Aorta (tissue), 5 donors: ENCODE results near the gene PLXNB1. TPM values are rescaled to one million over a fixed set of nuclear protein-coding genes. Genes with fewer than 3 reads are reported as not detected.

Experiments
- ATAC-seq: fragments of 200-7000 bp; cut with Tn5 transposase; one replicate; pipeline ENCODE4 v1.9.1; 2022; ENCODE audit warnings: moderate library complexity; ENCODE audit not compliant: low FRiP score
- DNase-seq, 2 donors: peaks; one replicate each; pipeline ENCODE4 v3.0.0-alpha.2; 2020
- H3K27ac ChIP-seq, 2 donors: one replicate each; pipeline ENCODE4 v1.5.1; 2013; ENCODE audit warnings: low read length in 2 of 2, mild to moderate bottlenecking in 2 of 2, moderate library complexity in 2 of 2, control low read depth in 1 of 2, inconsistent platforms in 1 of 2, low read depth in 1 of 2
- H3K27me3 ChIP-seq, 2 donors: one replicate each; pipeline ENCODE4 v1.6.1; 2013; ENCODE audit warnings: control low read depth in 1 of 2, low read length in 1 of 2, mild to moderate bottlenecking in 1 of 2, moderate library complexity in 1 of 2; ENCODE audit not compliant: insufficient read depth in 2 of 2, control insufficient read depth in 1 of 2
- H3K36me3 ChIP-seq, 2 donors: one replicate each; pipeline ENCODE4 v1.6.1; 2013; ENCODE audit warnings: control low read depth in 1 of 2, low read length in 1 of 2, mild to moderate bottlenecking in 1 of 2; ENCODE audit not compliant: insufficient read depth in 2 of 2, control insufficient read depth in 1 of 2
- H3K4me1 ChIP-seq, 2 donors: one replicate each; pipeline ENCODE4 v1.6.1; 2013; ENCODE audit warnings: low read length in 2 of 2, control low read depth in 1 of 2, mild to moderate bottlenecking in 1 of 2, moderate library complexity in 1 of 2; ENCODE audit not compliant: insufficient read depth in 2 of 2, control insufficient read depth in 1 of 2
- H3K4me3 ChIP-seq, 2 donors: one replicate each; pipeline ENCODE4 v1.5.1; 2013; ENCODE audit warnings: low read length in 2 of 2, control low read depth in 1 of 2, mild to moderate bottlenecking in 1 of 2
- H3K9me3 ChIP-seq: one replicate; pipeline ENCODE4 v1.6.1; 2013; ENCODE audit warnings: mild to moderate bottlenecking, low read length; ENCODE audit not compliant: control insufficient read depth
- WGBS, 2 donors: extraction: QIAGEN DNeasy Blood & Tissue Kit; methylation state at CpG; one replicate each; pipeline ENCODE4 v1.1.7; 2013; 5-methylcytosine and 5-hydroxymethylcytosine counted together
- intact Hi-C, 2 donors: fragments of 100-400 bp; cut with DNase I; formaldehyde crosslinking; loops; one replicate each; pipeline versions ENCODE4 v1.14.2 to v1.15.0; 2022
- polyA plus RNA-seq, 2 donors: library from polyadenylated mRNA; stranded (reverse); fragments of 200-250 nt; gene quantifications; one replicate each; pipeline ENCODE4 v1.2.3, GENCODE V29; 2013
- total RNA-seq, 2 donors: library from RNA; stranded (reverse); fragmentation: NEBNext Ultra II Directional; extraction: Animal tissue kit (Norgen Biotek cat#: 25700); gene quantifications; one replicate each; pipeline ENCODE4 v1.2.1, GENCODE V29; 2021
- donor health status: healthy with polysubstance abuse.
- donor health status: Bipolar disorder and iron deficiency.
- donor health status: DM: no; HTN: no; CAD: no.
- donor health status: DM: no; HTN: no; CAD: no.
- donor health status: DM: yes; HTN: yes; CAD: no.

The PLXNB1 gene
- total and polyA plus RNA-seq, 4 donors, result 26.3 to 235 (median 92.5) TPM

DNA sequence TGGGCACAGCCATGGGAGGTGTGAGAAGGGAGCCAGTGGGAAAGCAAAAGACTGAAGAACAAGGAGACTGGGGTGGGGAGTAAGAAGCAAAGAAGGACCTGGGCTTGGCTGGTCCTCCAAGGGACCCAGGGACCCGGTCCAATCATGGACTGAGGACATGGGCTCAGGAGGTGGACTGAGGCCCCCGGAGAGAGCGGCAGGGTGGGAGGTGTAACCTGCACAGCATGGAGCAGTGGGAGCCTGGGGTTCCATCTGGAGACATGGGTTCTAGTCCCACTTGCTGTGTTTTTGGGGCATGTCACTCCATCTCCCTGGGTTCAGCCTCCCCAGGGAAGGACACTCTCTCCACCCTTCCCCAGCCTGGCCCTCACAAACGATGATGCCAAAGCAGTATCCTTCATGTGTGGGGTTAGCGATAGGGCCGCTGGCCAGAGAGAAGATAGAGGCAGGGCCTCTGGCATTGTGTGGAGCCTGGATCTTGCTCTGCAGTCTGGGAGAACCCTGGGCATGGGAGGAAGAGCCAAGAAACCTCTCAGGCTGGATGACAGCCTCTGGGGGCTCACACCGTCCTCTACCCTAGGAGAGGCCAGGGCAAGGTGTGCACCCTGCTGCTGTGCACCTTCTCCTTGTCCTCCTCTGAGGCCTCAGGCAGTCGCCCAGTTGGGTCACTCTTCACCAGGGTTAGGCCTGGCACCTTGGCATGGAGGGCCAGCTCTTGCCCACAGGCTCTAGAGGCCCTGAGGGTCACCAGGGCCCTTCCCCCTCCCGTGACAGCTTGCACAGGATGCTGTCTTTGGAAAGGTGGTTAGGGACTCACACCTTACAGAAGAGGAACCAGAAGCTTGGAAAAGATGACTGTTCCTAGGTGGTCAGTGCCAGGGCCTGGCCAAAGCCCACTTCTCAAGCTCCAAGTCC lies 31.9 kb downstream of the PLXNB1 start:
- Histone ChIP-seq H3K4me3 (no peak overlapping the region), H3K36me3 (no peaks in the 10 kb centered on the region), H3K9me3 (no peaks in the 10 kb centered on the region), H3K4me1 (peaks cover 0 to 4% of the 10 kb centered on the region in 2 donors), H3K27me3 (no peaks in the 10 kb centered on the region), H3K27ac (no peak overlapping the region)
- intact Hi-C loops, result no loop called here
- DNase-seq (no peak), ATAC-seq (no peak)
- 69 to 73% methylated on average over 9 of the region's 9 CpGs for WGBS, 2 donors

DNA sequence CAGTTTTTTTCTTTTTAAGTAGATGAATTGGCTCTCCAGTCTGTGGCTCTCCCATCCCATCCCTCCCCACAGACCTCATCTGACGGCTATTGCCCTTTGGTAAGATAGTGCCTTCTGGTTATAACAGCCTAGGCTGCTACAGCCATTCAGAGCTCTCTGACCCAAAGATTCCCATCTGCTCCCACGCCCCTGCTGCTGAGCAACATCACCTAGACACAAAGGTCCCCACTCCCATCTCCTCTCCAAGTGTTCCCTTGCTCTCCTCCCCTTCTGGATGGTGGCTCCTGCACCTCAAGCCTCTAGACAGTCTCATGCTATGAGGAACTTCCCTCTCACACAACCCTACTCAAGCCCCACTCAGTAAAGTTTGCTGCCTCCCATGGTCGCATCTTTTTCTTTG lies 34.2 kb downstream of the PLXNB1 start:
- ATAC-seq, result no peak
- H3K27ac ChIP-seq, result no peak overlapping the region
- H3K9me3 ChIP-seq, result no peaks in the 10 kb centered on the region
- WGBS, 2 donors, result 62 to 68% methylated on average over 3 of the region's 3 CpGs
- no peaks in the 10 kb centered on the region for H3K4me1 ChIP-seq
- H3K36me3 ChIP-seq, result no peaks in the 10 kb centered on the region
- DNase-seq, result no peak
- intact Hi-C loops, result no loop called here
- H3K4me3 ChIP-seq, result no peak overlapping the region
- H3K27me3 ChIP-seq, result no peaks in the 10 kb centered on the region

- DNase-seq (no peak), ATAC-seq (no peak)
- no peaks in the 10 kb centered on the region for H3K27me3 ChIP-seq
- intact Hi-C loops, result no loop called here
- H3K27ac ChIP-seq, result no peak overlapping the region
- no peak overlapping the region for H3K4me3 ChIP-seq
- no peaks in the 10 kb centered on the region for H3K4me1 ChIP-seq
- no peaks in the 10 kb centered on the region for H3K9me3 ChIP-seq
- WGBS, 2 donors, result 90 to 92% methylated on average over 2 of the region's 2 CpGs
- no peaks in the 10 kb centered on the region for H3K36me3 ChIP-seq
Observed at GRCh38 chr3:48394391-48394790, 35.5 kb downstream of the PLXNB1 start.

DNA sequence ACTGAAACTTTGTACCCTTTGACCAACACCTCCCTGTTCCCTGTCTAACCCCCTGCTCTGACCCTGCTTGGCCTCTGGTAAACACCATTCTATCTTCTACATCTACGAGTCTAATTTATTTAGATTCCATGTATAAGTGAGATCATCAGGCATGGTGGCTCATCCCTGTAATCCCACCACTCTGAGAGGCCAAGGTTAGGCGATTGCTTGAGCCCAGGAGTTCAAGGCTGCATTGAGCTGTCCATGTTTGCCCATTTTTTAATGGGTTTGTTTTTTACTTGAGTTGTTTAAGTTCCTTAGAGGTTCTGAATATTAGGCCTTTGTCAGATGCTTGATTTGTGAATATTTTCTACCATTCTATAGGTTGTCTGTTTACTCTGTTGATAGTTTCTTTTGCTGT lies 40.9 kb downstream of the PLXNB1 start:
- H3K4me3 ChIP-seq, result no peak overlapping the region
- H3K36me3 ChIP-seq, result no peaks in the 10 kb centered on the region
- intact Hi-C loops, result no loop called here
- no peaks in the 10 kb centered on the region for H3K27me3 ChIP-seq
- ATAC-seq (no peak), DNase-seq (no peak)
- no peaks in the 10 kb centered on the region for H3K9me3 ChIP-seq
- H3K4me1 ChIP-seq, result no peaks in the 10 kb centered on the region
- WGBS, 2 donors, result 72 to 79% methylated on average over 2 of the region's 2 CpGs
- no peak overlapping the region for H3K27ac ChIP-seq

GRCh38 chr3:48387634-48388033 lies 42.3 kb downstream of the PLXNB1 start:
- no peak for DNase-seq
- Histone ChIP-seq H3K9me3 (no peaks in the 10 kb centered on the region), H3K36me3 (no peaks in the 10 kb centered on the region), H3K4me3 (no peak overlapping the region), H3K4me1 (no peaks in the 10 kb centered on the region), H3K27me3 (no peaks in the 10 kb centered on the region), H3K27ac (no peak overlapping the region)
- ATAC-seq, result no peak
- intact Hi-C loops, result no loop called here

- no peak overlapping the region for H3K4me3 ChIP-seq
- ATAC-seq (no peak), DNase-seq (no peak)
- WGBS, 2 donors, result 77 to 81% methylated on average over 5 of the region's 5 CpGs
- H3K36me3 ChIP-seq, result no peaks in the 10 kb centered on the region
- no peaks in the 10 kb centered on the region for H3K4me1 ChIP-seq
- no peak overlapping the region for H3K27ac ChIP-seq
- intact Hi-C loops, result no loop called here
- no peaks in the 10 kb centered on the region for H3K27me3 ChIP-seq
- no peaks in the 10 kb centered on the region for H3K9me3 ChIP-seq
Observed at GRCh38 chr3:48372862-48373435, 56.9 kb downstream of the PLXNB1 start.

- H3K9me3 ChIP-seq, result no peaks in the 10 kb centered on the region
- no peak for ATAC-seq
- WGBS, 2 donors, result 90 to 92% methylated on average over 7 of the region's 7 CpGs
Observed at GRCh38 chr3:48372377-48372770, 57.5 kb downstream of the PLXNB1 start.

DNA sequence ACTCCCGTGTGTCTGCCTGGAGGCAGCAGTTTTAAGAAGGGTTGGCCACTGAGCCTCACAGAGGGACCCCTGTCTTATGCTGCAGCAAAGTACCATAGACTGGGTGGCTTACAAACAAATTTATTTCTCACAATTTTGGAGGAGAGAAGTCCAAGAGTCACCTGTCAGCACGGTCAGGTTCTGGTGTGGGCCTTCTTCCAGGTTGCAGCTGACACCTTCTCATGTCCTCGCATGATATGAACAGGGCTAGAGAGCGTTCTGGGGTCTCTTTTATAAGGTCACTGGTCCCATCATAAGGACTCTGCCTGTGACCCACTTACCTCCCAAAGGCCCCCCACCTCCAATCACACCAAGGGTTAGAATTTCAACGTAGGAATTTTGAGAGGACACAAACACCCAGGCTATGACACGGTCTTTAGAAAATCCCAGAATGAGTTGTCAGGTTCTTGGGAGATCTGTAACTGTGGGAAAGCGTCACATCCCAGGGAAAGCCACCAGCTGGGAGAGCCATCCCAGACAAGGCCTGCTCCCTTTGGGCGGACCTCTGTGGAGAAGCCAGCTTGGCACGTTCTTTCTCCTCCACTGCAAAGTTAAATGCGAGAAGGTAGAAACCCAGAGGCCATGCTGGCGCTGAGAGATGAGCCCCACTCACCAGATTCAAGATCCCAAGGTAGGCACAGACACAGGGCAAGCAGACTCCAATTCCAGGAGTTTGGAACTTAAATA lies 58.1 kb downstream of the PLXNB1 start, which contains the start of gene FBXW12:
TSS of gene FBXW12 (plus strand) at position 569 of the 726 bp plus-strand sequence. CDS start 549 bp downstream, outside the sequence.
- Histone ChIP-seq H3K9me3 (no peaks in the 10 kb centered on the region), H3K27me3 (no peaks in the 10 kb centered on the region), H3K4me1 (no peaks in the 10 kb centered on the region), H3K27ac (no peak within 1 kb of the TSS), H3K4me3 (no peak within 1 kb of the TSS), H3K36me3 (no peaks in the 10 kb centered on the region)
- no peak for ATAC-seq
- intact Hi-C loops, result no loop called here
- WGBS, 2 donors, result 86 to 92% methylated on average over 11 of the region's 11 CpGs
- DNase-seq, result no peak

More at GRCh38 chr3:48372377-48372770, 57.5 kb downstream of the PLXNB1 start:
- Histone ChIP-seq H3K36me3 (no peaks in the 10 kb centered on the region), H3K27me3 (no peaks in the 10 kb centered on the region), H3K4me3 (no peak overlapping the region), H3K27ac (no peak overlapping the region), H3K4me1 (no peaks in the 10 kb centered on the region)
- no peak for DNase-seq
- intact Hi-C loops, result no loop called here
